ENCODE results near the gene STAM2. TPM values are rescaled to one million over a fixed set of nuclear protein-coding genes. Genes with fewer than 3 reads are reported as not detected.

STAM2 gene
- total RNA-seq, 1 experiment from 2014 or later, result 27.6 TPM

- ChIA-PET CTCF (interaction anchor here (0.7 to 1.6 kb wide), 2 partner anchors 62 to 153 kb away, joined by 4 to 7 read pairs; no protein-coding TSS in a partner anchor), POLR2A (no interaction called here)
- Mint-ChIP-seq H3K4me1 (ENCODE audit: insufficient read depth, unreplicated experiment) (peaks cover 18% of the 10 kb centered on the region), H3K27me3 (ENCODE audit: insufficient read depth, unreplicated experiment) (peaks cover 34% of the 10 kb centered on the region), H3K4me3 (ENCODE audit: unreplicated experiment) (peak within 1 kb of the TSS; percentile 54), H3K36me3 (ENCODE audit: insufficient read depth, unreplicated experiment) (no peaks in the 10 kb centered on the region), H3K9me3 (ENCODE audit: unreplicated experiment) (no peaks in the 10 kb centered on the region), H3K27ac (ENCODE audit: low read depth, unreplicated experiment) (no peak within 1 kb of the TSS)
- no peak for DNase-seq (ENCODE audit: unreplicated experiment)
- intact Hi-C loops (cut with micrococcal nuclease), result no loop called here
- no peak for TF ChIP-seq CTCF (IDR thresholded peaks at IDR 0.05; ENCODE audit: unreplicated experiment)
- no TSS peak for BruUV-seq (replicated peaks)
These were observed 76.8 kb downstream of the STAM2 start, which contains the start of gene CACNB4 for GRCh38 chr2:152098496-152099366. Gene CACNB4, minus strand, starts transcription at chr2:152099044.

- CTCF ChIA-PET, result interaction anchor here (0.6 to 1.6 kb wide), 6 partner anchors 14 to 538 kb away, joined by 3 to 7 read pairs (median 3); no protein-coding TSS in a partner anchor
- Mint-ChIP-seq H3K9me3 (ENCODE audit: unreplicated experiment) (no peaks in the 10 kb centered on the region), H3K4me3 (ENCODE audit: unreplicated experiment) (peak overlapping the region; percentile 54), H3K4me1 (ENCODE audit: insufficient read depth, unreplicated experiment) (peaks cover 18% of the 10 kb centered on the region), H3K36me3 (ENCODE audit: insufficient read depth, unreplicated experiment) (no peaks in the 10 kb centered on the region), H3K27ac (ENCODE audit: low read depth, unreplicated experiment) (no peak overlapping the region), H3K27me3 (ENCODE audit: insufficient read depth, unreplicated experiment) (peaks cover 34% of the 10 kb centered on the region)
- POLR2A ChIA-PET, result interaction anchor here (0.6 kb wide), 1 partner anchor 77 kb away, joined by 3 read pairs; no protein-coding TSS in a partner anchor
- DNase-seq (ENCODE audit: unreplicated experiment), result no peak
- intact Hi-C loops (cut with micrococcal nuclease), result no loop called here
- no peak for TF ChIP-seq CTCF (IDR thresholded peaks at IDR 0.05; ENCODE audit: unreplicated experiment)
- no TSS peak for BruUV-seq (replicated peaks)
These were observed 77.6 kb downstream of the STAM2 start for GRCh38 chr2:152097801-152098495.

- peaks cover 34% of the 10 kb centered on the region for H3K27me3 Mint-ChIP-seq (ENCODE audit: insufficient read depth, unreplicated experiment)
These were observed 78.2 kb downstream of the STAM2 start for GRCh38 chr2:152097290-152097800.

More at GRCh38 chr2:152097290-152097800, 78.2 kb downstream of the STAM2 start:
- DNase-seq (ENCODE audit: unreplicated experiment), result peak; percentile 57
- ChIA-PET POLR2A (interaction anchor here (0.5 to 0.6 kb wide), 2 partner anchors 78 to 566 kb away, joined by 3 read pairs; no protein-coding TSS in a partner anchor), CTCF (interaction anchor here (0.6 to 1.6 kb wide), 5 partner anchors 13 to 539 kb away, joined by 3 to 7 read pairs (median 3); no protein-coding TSS in a partner anchor)
- Mint-ChIP-seq H3K4me3 (ENCODE audit: unreplicated experiment) (peak overlapping the region; percentile 54), H3K4me1 (ENCODE audit: insufficient read depth, unreplicated experiment) (peaks cover 18% of the 10 kb centered on the region), H3K27ac (ENCODE audit: low read depth, unreplicated experiment) (no peak overlapping the region), H3K9me3 (ENCODE audit: unreplicated experiment) (no peaks in the 10 kb centered on the region), H3K36me3 (ENCODE audit: insufficient read depth, unreplicated experiment) (no peaks in the 10 kb centered on the region)
- TF ChIP-seq CTCF (IDR thresholded peaks at IDR 0.05; ENCODE audit: unreplicated experiment), result no peak
- intact Hi-C loops (cut with micrococcal nuclease), result no loop called here
- BruUV-seq (replicated peaks), result no TSS peak

Measured in MCF 10A (cell line).